Mesangial cell (primary cell): Measurements from ENCODE around the gene ACADM. TPM values are rescaled to one million over a fixed set of nuclear protein-coding genes. Genes with fewer than 3 reads are reported as not detected.

Experiments used
- total RNA-seq: library from RNA; depleted of rRNA; stranded (reverse); fragments of >200 nt; gene quantifications from 2 replicates; pipeline ENCODE4 v1.2.3, GENCODE V29; 2015

Gene ACADM
- 22.8 and 24.3 TPM in 2 replicates for total RNA-seq

DNA sequence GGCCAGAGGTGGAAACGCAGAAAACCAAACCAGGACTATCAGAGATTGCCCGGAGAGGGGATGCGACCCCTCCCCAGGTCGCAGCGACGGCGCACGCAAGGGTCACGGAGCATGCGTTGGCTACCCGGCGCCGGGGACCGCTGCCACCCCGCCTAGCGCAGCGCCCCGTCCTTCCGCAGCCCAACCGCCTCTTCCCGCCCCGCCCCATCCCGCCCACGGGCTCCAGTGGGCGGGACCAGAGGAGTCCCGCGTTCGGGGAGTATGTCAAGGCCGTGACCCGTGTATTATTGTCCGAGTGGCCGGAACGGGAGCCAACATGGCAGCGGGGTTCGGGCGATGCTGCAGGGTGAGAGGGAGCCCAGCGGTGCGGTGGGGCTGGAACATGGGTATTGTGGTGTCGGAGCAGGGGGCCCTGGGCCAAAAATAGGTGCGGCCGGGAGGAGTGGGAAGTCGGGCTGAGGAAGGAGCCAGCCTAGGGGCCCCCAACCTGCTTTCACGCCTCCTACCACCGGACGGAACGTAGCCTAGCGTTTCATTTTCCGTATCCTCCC, at the start of gene ACADM:
Gene ACADM (plus strand): TSS at position 238 of the 551 bp plus-strand sequence. CDS start 79 bp downstream, at position 317.

DNA sequence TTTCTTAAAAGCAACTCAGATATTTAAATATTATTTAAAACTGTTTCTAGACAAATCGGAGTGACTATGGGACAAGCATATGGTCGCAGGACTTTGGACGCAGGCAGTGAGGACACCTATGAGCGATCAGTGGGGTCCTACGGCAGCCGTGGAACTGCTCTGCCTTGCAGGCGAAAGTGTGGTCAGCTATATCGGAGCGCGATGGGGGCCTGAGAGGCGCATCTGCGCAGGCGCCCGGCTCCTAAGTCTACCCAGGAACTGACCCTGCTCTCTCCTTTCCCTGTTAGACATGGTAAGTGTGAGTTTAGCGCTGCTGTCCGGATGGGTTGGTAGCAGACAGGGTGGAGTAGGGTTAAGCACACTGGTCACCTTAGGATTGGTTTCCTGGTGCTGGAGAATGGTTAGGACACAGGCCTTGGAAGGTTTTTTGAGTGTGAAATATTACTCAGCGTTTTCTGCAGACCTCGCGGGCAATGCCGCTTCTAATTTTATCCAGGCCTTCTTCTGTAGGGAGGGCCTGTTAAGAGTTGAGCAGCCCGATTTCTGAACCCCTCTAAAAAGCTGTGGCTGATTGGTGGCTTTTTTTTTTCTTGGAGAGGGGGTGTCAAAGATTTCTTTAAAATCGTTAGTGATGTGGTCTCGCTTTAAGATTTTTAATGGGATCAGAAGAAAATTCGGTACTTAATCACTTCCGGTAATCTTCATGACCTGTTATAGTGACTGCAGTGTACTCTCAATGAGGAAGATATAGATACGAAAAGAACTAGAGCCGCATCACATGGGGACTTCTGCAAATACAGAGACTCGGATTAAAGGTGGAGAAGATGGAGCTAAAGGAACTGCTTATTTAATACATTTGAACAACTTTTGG, 61.7 kb downstream of the ACADM start, which contains the start of gene RABGGTB:
Gene RABGGTB (plus strand): TSS at position 274 of the 871 bp plus-strand sequence. CDS start 16 bp downstream, at position 290.

DNA sequence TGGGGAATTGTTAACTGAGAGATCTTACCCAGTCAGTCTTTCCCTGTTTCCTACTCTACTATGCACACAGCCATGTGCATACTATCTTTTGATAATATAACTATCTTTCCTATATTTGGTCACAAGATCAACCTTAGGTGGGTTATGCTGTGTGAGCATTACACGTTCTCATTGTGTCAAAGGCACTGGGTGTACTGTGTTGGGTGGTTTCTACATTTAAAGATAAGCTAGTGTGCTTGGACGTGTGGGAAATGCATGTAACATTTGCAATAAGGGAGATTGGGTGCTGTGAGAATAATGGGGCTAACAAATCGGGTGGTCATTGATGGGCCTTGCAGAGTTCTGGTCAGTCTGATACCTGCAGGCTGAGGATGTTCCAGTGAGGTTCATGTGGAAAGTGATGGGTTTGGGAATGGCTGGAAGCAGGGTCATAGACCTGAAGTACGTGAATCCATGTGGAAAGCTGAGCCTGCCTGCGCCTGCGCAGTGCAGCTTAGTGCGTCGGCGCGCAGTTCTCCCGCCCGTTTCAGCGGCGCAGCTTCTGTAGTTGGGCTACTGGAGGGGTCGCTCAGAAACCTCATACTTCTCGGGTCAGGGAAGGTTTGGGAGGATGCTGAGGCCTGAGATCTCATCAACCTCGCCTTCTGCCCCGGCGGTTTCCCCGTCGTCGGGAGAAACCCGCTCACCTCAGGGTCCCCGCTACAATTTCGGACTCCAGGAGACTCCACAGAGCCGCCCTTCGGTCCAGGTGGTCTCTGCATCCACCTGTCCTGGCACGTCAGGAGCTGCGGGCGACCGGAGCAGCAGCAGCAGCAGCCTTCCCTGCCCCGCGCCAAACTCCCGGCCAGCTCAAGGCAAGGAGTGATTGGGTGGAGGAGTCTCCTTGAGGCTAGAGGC, 72.1 kb downstream of the ACADM start, which contains the start of gene MSH4:
Gene MSH4 (plus strand): TSS at position 507 of the 897 bp plus-strand sequence. CDS start 104 bp downstream, at position 611.

Other genes starting within 250 kb of the ACADM start
- 0.49 and 2.5 TPM in 2 replicates for gene SLC44A5, start 113.6 kb upstream of the ACADM start, total RNA-seq
- gene RABGGTB, start 61.5 kb downstream of the ACADM start, total RNA-seq, result 20.2 and 37.5 TPM in 2 replicates
- gene MSH4, start 72.2 kb downstream of the ACADM start, total RNA-seq, result not detected in 2 replicates
- gene ASB17, start 207.7 kb downstream of the ACADM start, total RNA-seq, result not detected in 2 replicates